Heart right ventricle (tissue), 16 donors: ENCODE data around the gene DIP2A. TPM values are rescaled to one million over a fixed set of nuclear protein-coding genes. Genes with fewer than 3 reads are reported as not detected.

Experiments
- ATAC-seq, 8 donors: fragments of 200-7000 bp; cut with Tn5 transposase; one replicate each; pipeline ENCODE4 v1.9.1; 2020; ENCODE audit warnings: mild to moderate bottlenecking in 8 of 8, moderate library complexity in 8 of 8, moderate number of reproducible peaks in 1 of 8
- DNase-seq, 2 donors: peaks; one replicate each; pipeline ENCODE4 v3.0.0-alpha.2; 2020
- H3K27ac ChIP-seq, 10 donors: fragments of 200-600 bp; sonication (generic) in 2 of 10; one replicate each; pipeline versions ENCODE4 v1.5.0 to v1.8.0; 2020 to 2022; ENCODE audit warnings: mild to moderate bottlenecking in 3 of 10
- H3K27me3 ChIP-seq, 7 donors: fragments of 200-600 bp; one replicate each; pipeline ENCODE4 v1.8.0; 2021 to 2022; ENCODE audit warnings: mild to moderate bottlenecking in 2 of 7
- H3K36me3 ChIP-seq, 9 donors: fragments of 200-600 bp; sonication (generic) in 1 of 9; one replicate each; pipeline versions ENCODE4 v1.5.0 to v1.8.0; 2020 to 2022; ENCODE audit warnings: mild to moderate bottlenecking in 2 of 9
- H3K4me1 ChIP-seq, 9 donors: fragments of 200-600 bp; sonication (generic) in 1 of 9; one replicate each; pipeline versions ENCODE4 v1.5.0 to v1.8.0; 2020 to 2022; ENCODE audit warnings: mild to moderate bottlenecking in 4 of 9
- H3K4me3 ChIP-seq, 10 donors: fragments of 200-600 bp; sonication (generic) in 2 of 10; one replicate each; pipeline versions ENCODE4 v1.5.0 to v1.8.0; 2020 to 2022; ENCODE audit warnings: mild to moderate bottlenecking in 7 of 10, moderate library complexity in 2 of 10
- H3K9me3 ChIP-seq, 11 donors: fragments of 200-600 bp in 10 of 11; sonication (generic) in 2 of 11; one replicate each; pipeline versions ENCODE4 v1.5.0 to v1.8.0; 2013 to 2022; ENCODE audit warnings: mild to moderate bottlenecking in 2 of 11, control low read depth in 1 of 11, moderate library complexity in 1 of 11
- WGBS, 2 donors: extraction: QIAGEN DNeasy Blood & Tissue Kit; methylation state at CpG; one replicate each; pipeline ENCODE4 v1.1.7; 2013; ENCODE audit warnings: inconsistent platforms in 1 of 2; 5-methylcytosine and 5-hydroxymethylcytosine counted together
- intact Hi-C, 10 donors: fragments of 100-400 bp; cut with DNase I; formaldehyde crosslinking; loops; one replicate each; pipeline versions ENCODE4 v1.11.1 to v1.14.2; 2022
- polyA plus RNA-seq, 2 donors: library from polyadenylated mRNA; stranded (reverse); fragments of 200-250 nt; gene quantifications; one replicate each; pipeline ENCODE4 v1.2.3, GENCODE V29; 2013
- total RNA-seq, 10 donors: library from RNA; stranded (reverse); fragmentation: NEBNext Ultra II Directional in 3 of 10; extraction: Animal tissue kit (Norgen Biotek cat#: 25700) in 3 of 10; gene quantifications; one replicate each; pipeline versions ENCODE4 v1.2.1 to v1.2.4, GENCODE V29; 2021 to 2023
- TF ChIP-seq, protein P1 (sequence below), 9 donors: fragments of 200-600 bp; sonication (generic) in 2 of 9; IDR thresholded peaks; one replicate each; pipeline versions ENCODE4 v1.5.0 to v1.8.0; 2021 to 2022; ENCODE audit warnings: antibody characterized with exemption in 9 of 9, mild to moderate bottlenecking in 5 of 9, moderate library complexity in 1 of 9
- donor health status: Arrhythmogenic right ventricular cardiomyopathy.
- donor health status: ischemic (EF 13 %, LVEDD 7.1; RV severe dilation, severe dysfunction).
- donor health status: healthy with polysubstance abuse.
- donor health status: DM: no; HTN: yes; CAD: no.
- donor health status: DM: no; HTN: no; CAD: no.
- donor health status: ischemic (EF 25% LVEDD 6.9; RV normal size, moderate dysfunction).
- donor health status: ischemic (EF 25% LVEDD 5.7; RV mildly dilated, moderate dysfunction).
- donor health status: healthy.
- donor health status: DM: yes; HTN: yes; CAD: no.
- donor health status: Ischemic cardiomyopathy.
- donor health status: ischemic (EF 35%, LVEDD 5.7; RV mildly dilated, moderate dysfunction).
- donor health status: nonischemic (EF 11% LVEDD 7.7; RV severe dilation, severe dysfunction).
- donor health status: DM: yes; HTN: yes; CAD: no.
- donor health status: PGD.
- donor health status: ischemic (EF 29% LVEDD 5.4; RV normal size, mild dysfunction).
- donor health status: nonischemic (EF 23%, LVEDD 6.1; RV moderate dilation, normal function).

The DIP2A gene
- total and polyA plus RNA-seq, 12 donors = 9.4 to 45.2 (median 22.9) TPM

DNA sequence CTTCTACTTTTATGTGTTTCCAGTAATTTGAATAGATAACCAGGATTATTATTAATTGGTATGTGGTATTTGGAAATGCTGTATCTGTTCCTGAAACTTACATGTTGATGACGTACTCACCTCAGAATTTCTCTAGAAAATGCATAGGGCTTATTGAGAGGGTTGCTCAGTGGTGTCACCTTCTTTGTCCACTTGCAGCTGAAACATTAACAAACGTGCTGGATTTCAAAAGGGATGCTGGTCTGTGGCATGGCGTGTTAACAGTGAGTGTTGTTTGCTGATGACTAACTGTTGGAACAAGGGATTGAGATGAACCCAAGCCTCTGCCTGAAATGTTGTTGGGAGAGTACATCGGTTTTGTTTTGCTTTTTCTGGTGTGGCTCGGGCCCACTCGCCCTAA lies 78.3 kb downstream of the DIP2A start:
- Histone ChIP-seq H3K4me1 (peaks cover 0 to 18% (median 6%) of the 10 kb centered on the region in 9 donors), H3K27ac (peak overlapping the region in 1 of 10 donors; percentile 20), H3K36me3 (peaks cover 0 to 100% (median 50%) of the 10 kb centered on the region in 9 donors), H3K9me3 (no peaks in the 10 kb centered on the region), H3K27me3 (no peaks in the 10 kb centered on the region), H3K4me3 (no peak overlapping the region)
- TF ChIP-seq, protein P1, sequence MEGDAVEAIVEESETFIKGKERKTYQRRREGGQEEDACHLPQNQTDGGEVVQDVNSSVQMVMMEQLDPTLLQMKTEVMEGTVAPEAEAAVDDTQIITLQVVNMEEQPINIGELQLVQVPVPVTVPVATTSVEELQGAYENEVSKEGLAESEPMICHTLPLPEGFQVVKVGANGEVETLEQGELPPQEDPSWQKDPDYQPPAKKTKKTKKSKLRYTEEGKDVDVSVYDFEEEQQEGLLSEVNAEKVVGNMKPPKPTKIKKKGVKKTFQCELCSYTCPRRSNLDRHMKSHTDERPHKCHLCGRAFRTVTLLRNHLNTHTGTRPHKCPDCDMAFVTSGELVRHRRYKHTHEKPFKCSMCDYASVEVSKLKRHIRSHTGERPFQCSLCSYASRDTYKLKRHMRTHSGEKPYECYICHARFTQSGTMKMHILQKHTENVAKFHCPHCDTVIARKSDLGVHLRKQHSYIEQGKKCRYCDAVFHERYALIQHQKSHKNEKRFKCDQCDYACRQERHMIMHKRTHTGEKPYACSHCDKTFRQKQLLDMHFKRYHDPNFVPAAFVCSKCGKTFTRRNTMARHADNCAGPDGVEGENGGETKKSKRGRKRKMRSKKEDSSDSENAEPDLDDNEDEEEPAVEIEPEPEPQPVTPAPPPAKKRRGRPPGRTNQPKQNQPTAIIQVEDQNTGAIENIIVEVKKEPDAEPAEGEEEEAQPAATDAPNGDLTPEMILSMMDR (IDR thresholded peaks at IDR 0.05) = no peak
- ATAC-seq (no peak), DNase-seq (no peak)
- 89 to 96% methylated on average over 6 of the region's 6 CpGs for WGBS, 2 donors
- intact Hi-C loops = no loop called here

- Histone ChIP-seq H3K4me3 (no peak overlapping the region), H3K4me1 (peaks cover 0 to 18% (median 6%) of the 10 kb centered on the region in 9 donors), H3K36me3 (peaks cover 0 to 100% (median 53%) of the 10 kb centered on the region in 9 donors), H3K27ac (peak overlapping the region in 1 of 10 donors; percentile 20), H3K9me3 (no peaks in the 10 kb centered on the region), H3K27me3 (no peaks in the 10 kb centered on the region)
- ATAC-seq (no peak), DNase-seq (no peak)
- intact Hi-C loops = no loop called here
- WGBS, 2 donors = 94 to 95% methylated on average over 16 of the region's 16 CpGs
- TF ChIP-seq, protein P1 (IDR thresholded peaks at IDR 0.05) = no peak
Measured at GRCh38 chr21:46538262-46538661, 79.6 kb downstream of the DIP2A start.

DNA sequence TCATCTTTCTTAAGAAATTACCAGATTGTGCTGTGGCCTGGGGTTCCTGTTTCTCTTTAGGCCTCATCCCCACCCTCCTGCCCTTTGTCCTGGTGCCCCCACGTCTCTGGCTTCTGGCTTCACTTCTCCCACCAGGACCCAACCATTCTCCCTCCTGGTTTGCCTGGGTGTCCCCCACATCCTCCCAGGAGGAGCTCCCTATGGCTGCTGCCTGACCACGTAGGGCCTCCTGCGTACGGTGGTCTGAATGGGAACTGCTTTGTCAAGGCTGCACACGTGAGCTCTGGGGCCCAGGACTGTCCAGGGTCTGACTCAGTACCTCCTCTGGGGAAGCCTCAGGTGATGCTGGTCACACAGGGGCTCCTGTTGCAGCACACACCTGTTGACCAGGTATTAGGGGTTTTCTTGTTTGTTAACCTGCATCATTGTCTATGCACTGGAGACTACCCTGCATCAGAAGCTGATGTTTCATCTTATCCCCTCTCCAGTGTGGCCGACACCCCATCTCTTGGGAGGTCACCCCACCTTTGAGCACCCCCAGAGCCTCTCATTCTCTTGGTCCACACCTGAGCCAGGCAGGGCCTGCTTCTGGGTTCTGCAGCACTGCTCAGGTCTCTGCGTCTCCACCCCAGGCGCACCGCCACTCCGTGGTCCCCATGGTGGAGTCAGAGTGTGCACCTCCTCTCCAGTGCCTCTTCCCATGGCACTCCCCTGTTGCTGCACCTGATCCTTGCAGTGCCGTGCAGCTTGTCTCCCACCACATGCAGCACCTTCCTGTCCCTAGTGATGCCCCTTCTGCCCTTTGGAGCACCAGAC lies 80.4 kb downstream of the DIP2A start:
- Histone ChIP-seq H3K4me3 (no peak overlapping the region), H3K9me3 (no peaks in the 10 kb centered on the region), H3K4me1 (peaks cover 0 to 18% (median 6%) of the 10 kb centered on the region in 9 donors), H3K27ac (peak overlapping the region in 4 of 10 donors; percentile 51 to 78 (median 74)), H3K27me3 (no peaks in the 10 kb centered on the region), H3K36me3 (peaks cover 0 to 100% (median 46%) of the 10 kb centered on the region in 9 donors)
- DNase-seq (no peak), ATAC-seq (peak in 1 of 8 donors; percentile 18)
- TF ChIP-seq, protein P1 (IDR thresholded peaks at IDR 0.05) = no peak
- intact Hi-C loops = no loop called here
- 94 to 95% methylated on average over 11 of the region's 11 CpGs for WGBS, 2 donors

DNA sequence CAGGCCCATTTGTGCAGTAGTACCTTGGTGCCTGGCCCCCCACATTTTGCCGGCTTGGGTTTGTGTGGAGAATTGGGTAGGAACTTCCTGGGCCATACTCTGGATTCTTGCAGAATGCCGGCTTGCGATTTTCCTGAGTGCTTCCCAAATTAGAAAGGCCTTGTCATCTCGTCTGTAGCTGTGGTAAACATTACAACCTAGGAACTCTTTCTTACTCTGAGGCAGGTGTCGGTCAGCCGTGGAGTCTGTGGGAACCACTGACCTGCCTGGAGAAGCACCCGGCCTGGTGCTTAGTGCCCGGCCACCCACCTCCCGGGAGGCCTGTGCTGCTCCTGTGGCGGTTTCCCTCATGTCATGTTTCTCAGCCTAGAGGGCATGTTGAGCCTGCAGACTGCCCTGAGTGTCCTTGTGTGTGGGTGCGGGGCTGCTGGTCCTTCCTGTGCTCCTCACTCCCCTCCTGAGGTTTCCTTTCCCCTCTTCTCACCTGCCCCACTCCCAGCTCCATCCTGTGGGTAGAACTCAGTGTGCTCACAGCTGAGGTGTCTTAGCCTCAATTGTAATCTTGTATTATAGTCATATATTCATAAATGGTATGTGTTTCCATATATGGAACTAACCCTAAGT lies 81.5 kb downstream of the DIP2A start:
- Histone ChIP-seq H3K27ac (peak overlapping the region; percentile 19 to 78 (median 60)), H3K4me3 (no peak overlapping the region), H3K27me3 (no peaks in the 10 kb centered on the region), H3K4me1 (peaks cover 0 to 18% (median 6%) of the 10 kb centered on the region in 9 donors), H3K9me3 (no peaks in the 10 kb centered on the region), H3K36me3 (peaks cover 0 to 100% (median 41%) of the 10 kb centered on the region in 9 donors)
- TF ChIP-seq, protein P1 (IDR thresholded peaks at IDR 0.05) = no peak
- intact Hi-C loops = no loop called here
- peak in 7 of 8 donors; percentile 31 to 74 (median 40) for ATAC-seq
- WGBS, 2 donors = 54 to 66% methylated on average over 11 of the region's 11 CpGs
- no peak for DNase-seq
